H9 (cell line): ENCODE results near the gene EIF4E. TPM values are rescaled to one million over a fixed set of nuclear protein-coding genes. Genes with fewer than 3 reads are reported as not detected.

Experiments
- DNase-seq: peaks from one replicate; pipeline ENCODE4 v3.0.0-alpha.2; 2017
- H2AFZ ChIP-seq: one replicate; pipeline ENCODE4 v1.6.1; 2013; ENCODE audit warnings: mild to moderate bottlenecking, low read length, control low read depth, moderate library complexity
- H2AK5ac ChIP-seq: 2 replicates; pipeline ENCODE4 v1.6.1; 2013; ENCODE audit warnings: low read length, control low read depth, mixed read lengths; ENCODE audit not compliant: insufficient read length
- H2BK120ac ChIP-seq: one replicate; pipeline ENCODE4 v1.6.1; 2013; ENCODE audit warnings: low read depth, mild to moderate bottlenecking, low read length, control low read depth, inconsistent platforms; ENCODE audit not compliant: poor library complexity, severe bottlenecking
- H2BK12ac ChIP-seq: 2 replicates; pipeline ENCODE4 v1.6.1; 2013; ENCODE audit warnings: low read length, control low read depth, mixed read lengths, low read depth; ENCODE audit not compliant: insufficient read length
- H2BK15ac ChIP-seq: 2 replicates; pipeline ENCODE4 v1.6.1; 2013; ENCODE audit warnings: low read depth, low read length, control low read depth
- H2BK20ac ChIP-seq: one replicate; pipeline ENCODE4 v1.6.1; 2013; ENCODE audit warnings: low read depth, mild to moderate bottlenecking, low read length, control low read depth, inconsistent platforms; ENCODE audit not compliant: poor library complexity, severe bottlenecking
- H2BK5ac ChIP-seq: 2 replicates; pipeline ENCODE4 v1.6.1; 2013; ENCODE audit warnings: low read length, control low read depth, mixed read lengths; ENCODE audit not compliant: insufficient read length
- H3K14ac ChIP-seq: 2 replicates; pipeline ENCODE4 v1.6.1; 2013; ENCODE audit warnings: low read length, control low read depth; ENCODE audit not compliant: insufficient read depth
- H3K18ac ChIP-seq: 2 replicates; pipeline ENCODE4 v1.6.1; 2013; ENCODE audit warnings: low read depth, mild to moderate bottlenecking, mixed read lengths, low read length, control low read depth; ENCODE audit not compliant: insufficient read length
- H3K23ac ChIP-seq: 2 replicates; pipeline ENCODE4 v1.6.1; 2013; ENCODE audit warnings: low read length, control low read depth, mixed read lengths, low read depth; ENCODE audit not compliant: insufficient read length
- H3K23me2 ChIP-seq: 2 replicates; pipeline ENCODE4 v1.6.1; 2013; ENCODE audit warnings: low read depth, mild to moderate bottlenecking, mixed read lengths, low read length, control low read depth; ENCODE audit not compliant: insufficient read length, poor library complexity, severe bottlenecking
- H3K27ac ChIP-seq: 2 replicates; pipeline ENCODE4 v1.5.1; 2013; ENCODE audit warnings: low read length, control low read depth, mixed read lengths, low read depth; ENCODE audit not compliant: insufficient read length
- H3K27me3 ChIP-seq: 2 replicates; pipeline ENCODE4 v1.6.1; 2013; ENCODE audit warnings: low read length, control low read depth, inconsistent platforms; ENCODE audit not compliant: insufficient read depth
- H3K4ac ChIP-seq: 2 replicates; pipeline ENCODE4 v1.6.1; 2013; ENCODE audit warnings: low read depth, mild to moderate bottlenecking, control low read depth, inconsistent platforms, low read length, moderate library complexity
- H3K4me1 ChIP-seq: 2 replicates; pipeline ENCODE4 v1.6.1; 2013; ENCODE audit warnings: low read length, control low read depth, inconsistent platforms; ENCODE audit not compliant: insufficient read depth
- H3K4me2 ChIP-seq: 2 replicates; pipeline ENCODE4 v1.6.1; 2013; ENCODE audit warnings: low read length, control low read depth, mixed read lengths; ENCODE audit not compliant: insufficient read length, insufficient read depth
- H3K56ac ChIP-seq: 2 replicates; pipeline ENCODE4 v1.6.1; 2013; ENCODE audit warnings: low read depth, mild to moderate bottlenecking, mixed read lengths, low read length, control low read depth; ENCODE audit not compliant: insufficient read length
- H3K79me1 ChIP-seq: 2 replicates; pipeline ENCODE4 v1.6.1; 2013; ENCODE audit warnings: low read depth, mild to moderate bottlenecking, moderate library complexity, low read length, control low read depth, inconsistent platforms; ENCODE audit not compliant: insufficient read depth, poor library complexity, severe bottlenecking
- H3K79me2 ChIP-seq: 2 replicates; pipeline ENCODE4 v1.6.1; 2013; ENCODE audit warnings: low read length, control low read depth, inconsistent platforms; ENCODE audit not compliant: insufficient read depth
- H3K9ac ChIP-seq: 2 replicates; pipeline ENCODE4 v1.6.1; 2013; ENCODE audit warnings: low read length, control low read depth, mixed read lengths; ENCODE audit not compliant: insufficient read length; ENCODE audit errors: extremely low read depth
- H3K9me3 ChIP-seq: one replicate; pipeline ENCODE4 v1.6.1; 2013; ENCODE audit warnings: low read depth, low read length, inconsistent platforms; ENCODE audit not compliant: control insufficient read depth
- H3T11ph ChIP-seq: one replicate; pipeline ENCODE4 v1.6.1; 2013; ENCODE audit warnings: mild to moderate bottlenecking, low read length, control low read depth, inconsistent platforms
- H4K20me1 ChIP-seq: one replicate; pipeline ENCODE4 v1.6.1; 2013; ENCODE audit not compliant: control insufficient read depth, insufficient read length, insufficient read depth
- H4K5ac ChIP-seq: 2 replicates; pipeline ENCODE4 v1.6.1; 2013; ENCODE audit warnings: low read depth, mild to moderate bottlenecking, mixed read lengths, low read length, control low read depth; ENCODE audit not compliant: insufficient read length
- H4K8ac ChIP-seq: replicated peaks from 2 replicates; pipeline ENCODE4 v1.6.1; 2013; ENCODE audit warnings: low read length, control low read depth, mixed read lengths, low read depth; ENCODE audit not compliant: insufficient read length
- H4K91ac ChIP-seq: 2 replicates; pipeline ENCODE4 v1.6.1; 2013; ENCODE audit warnings: low read depth, mild to moderate bottlenecking, moderate library complexity, mixed read lengths, low read length, control low read depth; ENCODE audit not compliant: insufficient read length
- H3K27ac Mint-ChIP-seq, 3 experiments: 2 replicates in 2 of 3; 3 replicates in 1 of 3; pipeline ENCODE4 v1.8.0; 2020 to 2021; ENCODE audit warnings: mixed read lengths in 3 of 3, mild to moderate bottlenecking in 1 of 3, moderate library complexity in 1 of 3
- H3K27me3 Mint-ChIP-seq: 2 replicates; pipeline ENCODE4 v1.8.0; 2021; ENCODE audit warnings: low read depth, mild to moderate bottlenecking, moderate library complexity, mixed read lengths
- H3K36me3 Mint-ChIP-seq, 3 experiments: 2 replicates in 2 of 3; 3 replicates in 1 of 3; pipeline ENCODE4 v1.8.0; 2020 to 2021; ENCODE audit warnings: low read depth in 3 of 3, mixed read lengths in 3 of 3; ENCODE audit not compliant: insufficient read depth in 1 of 3
- H3K4me1 Mint-ChIP-seq, 2 experiments: 2 replicates each; pipeline ENCODE4 v1.8.0; 2020; ENCODE audit warnings: mixed read lengths in 2 of 2
- H3K4me3 Mint-ChIP-seq, 2 experiments: 2 replicates in 1 of 2; 3 replicates in 1 of 2; pipeline ENCODE4 v1.8.0; 2020 to 2021; ENCODE audit warnings: mild to moderate bottlenecking in 2 of 2, mixed read lengths in 2 of 2, moderate library complexity in 1 of 2
- H3K9me3 Mint-ChIP-seq, 2 experiments: 2 replicates in 1 of 2; 3 replicates in 1 of 2; pipeline ENCODE4 v1.8.0; 2020; ENCODE audit warnings: mild to moderate bottlenecking in 2 of 2, mixed read lengths in 2 of 2, moderate library complexity in 1 of 2
- total RNA-seq: library from RNA; stranded (reverse); gene quantifications from 2 replicates; pipeline ENCODE4 v1.2.1, GENCODE V29; 2021
- TF ChIP-seq, protein P1 (sequence below): fragments of 200-600 bp; sonication (generic); conservative IDR thresholded peaks from 3 replicates; pipeline ENCODE4 v1.8.0; 2021; ENCODE audit warnings: antibody characterized with exemption, mild to moderate bottlenecking

EIF4E gene
- total RNA-seq, 1 experiment from 2014 or later: 163 TPM

DNA sequence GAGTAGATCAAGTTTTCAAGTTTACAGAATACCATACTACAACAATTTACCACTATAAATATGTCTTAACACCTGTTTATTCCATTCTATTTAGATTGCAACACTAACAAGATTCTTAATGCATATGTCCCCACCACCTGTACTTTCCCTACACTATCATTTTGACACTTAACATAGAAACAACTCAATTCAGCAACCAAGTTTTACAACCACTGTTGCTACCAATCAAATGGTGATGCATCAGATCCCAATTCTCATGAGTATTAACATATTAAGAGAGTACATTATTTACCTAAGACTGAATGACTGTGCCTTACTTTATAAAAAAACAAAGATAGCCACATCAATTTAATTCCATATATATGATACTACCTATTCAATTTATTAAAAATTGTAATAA, 49.4 kb downstream of the EIF4E start:
- Histone ChIP-seq H3K4me1 (no peaks in the 10 kb centered on the region), H3K27me3 (no peaks in the 10 kb centered on the region), H3K4me2 (no peak overlapping the region), H3T11ph (no peak overlapping the region), H4K5ac (no peak overlapping the region), H2BK15ac (no peak overlapping the region), H3K14ac (no peak overlapping the region), H3K23ac (no peak overlapping the region), H3K18ac (no peak overlapping the region), H2AFZ (no peak overlapping the region), H3K79me2 (no peaks in the 10 kb centered on the region), H4K91ac (no peak overlapping the region), H2BK5ac (no peak overlapping the region), H2BK20ac (no peak overlapping the region), H3K79me1 (no peaks in the 10 kb centered on the region), H3K9me3 (no peaks in the 10 kb centered on the region), H3K23me2 (no peaks in the 10 kb centered on the region), H2AK5ac (no peak overlapping the region), H2BK12ac (no peak overlapping the region), H4K8ac (no peak overlapping the region), H3K27ac (no peak overlapping the region), H3K4ac (no peak overlapping the region), H2BK120ac (no peak overlapping the region), H3K9ac (no peak overlapping the region), H3K56ac (no peak overlapping the region), H4K20me1 (no peaks in the 10 kb centered on the region)
- DNase-seq: no peak
- no peaks in the 10 kb centered on the region for H3K27me3 Mint-ChIP-seq
- H3K27ac Mint-ChIP-seq: no peak overlapping the region
- TF ChIP-seq, protein P1, sequence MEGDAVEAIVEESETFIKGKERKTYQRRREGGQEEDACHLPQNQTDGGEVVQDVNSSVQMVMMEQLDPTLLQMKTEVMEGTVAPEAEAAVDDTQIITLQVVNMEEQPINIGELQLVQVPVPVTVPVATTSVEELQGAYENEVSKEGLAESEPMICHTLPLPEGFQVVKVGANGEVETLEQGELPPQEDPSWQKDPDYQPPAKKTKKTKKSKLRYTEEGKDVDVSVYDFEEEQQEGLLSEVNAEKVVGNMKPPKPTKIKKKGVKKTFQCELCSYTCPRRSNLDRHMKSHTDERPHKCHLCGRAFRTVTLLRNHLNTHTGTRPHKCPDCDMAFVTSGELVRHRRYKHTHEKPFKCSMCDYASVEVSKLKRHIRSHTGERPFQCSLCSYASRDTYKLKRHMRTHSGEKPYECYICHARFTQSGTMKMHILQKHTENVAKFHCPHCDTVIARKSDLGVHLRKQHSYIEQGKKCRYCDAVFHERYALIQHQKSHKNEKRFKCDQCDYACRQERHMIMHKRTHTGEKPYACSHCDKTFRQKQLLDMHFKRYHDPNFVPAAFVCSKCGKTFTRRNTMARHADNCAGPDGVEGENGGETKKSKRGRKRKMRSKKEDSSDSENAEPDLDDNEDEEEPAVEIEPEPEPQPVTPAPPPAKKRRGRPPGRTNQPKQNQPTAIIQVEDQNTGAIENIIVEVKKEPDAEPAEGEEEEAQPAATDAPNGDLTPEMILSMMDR: no peak
- H3K36me3 Mint-ChIP-seq: peaks cover 11 to 32% (median 28%) of the 10 kb centered on the region in 3 experiments
- no peak overlapping the region for H3K4me3 Mint-ChIP-seq
- no peaks in the 10 kb centered on the region for H3K9me3 Mint-ChIP-seq
- no peaks in the 10 kb centered on the region for H3K4me1 Mint-ChIP-seq
